Heart left ventricle (tissue), 16 donors: Measurements from ENCODE around the gene SPECC1. TPM values are rescaled to one million over a fixed set of nuclear protein-coding genes. Genes with fewer than 3 reads are reported as not detected.

ENCODE experiments used
- ATAC-seq, 4 donors: fragments of 200-7000 bp; cut with Tn5 transposase; one replicate each; pipeline ENCODE4 v1.9.1; 2020 to 2022; ENCODE audit warnings: moderate library complexity in 4 of 4, mild to moderate bottlenecking in 3 of 4, moderate number of reproducible peaks in 1 of 4
- DNase-seq, 5 donors: peaks; one replicate each; pipeline ENCODE4 v3.0.0-alpha.2; 2020
- H3K27ac ChIP-seq, 12 donors: fragments of 200-600 bp; sonication (generic) in 4 of 12; one replicate each; pipeline versions ENCODE4 v1.5.0 to v1.8.0; 2016 to 2022; ENCODE audit warnings: mild to moderate bottlenecking in 2 of 12
- H3K27me3 ChIP-seq, 9 donors: fragments of 200-600 bp; sonication (generic) in 2 of 9; one replicate each; pipeline versions ENCODE4 v1.5.1 to v1.8.0; 2016 to 2022; ENCODE audit warnings: mild to moderate bottlenecking in 3 of 9
- H3K36me3 ChIP-seq, 9 donors: fragments of 200-600 bp; sonication (generic) in 2 of 9; one replicate each; pipeline versions ENCODE4 v1.5.0 to v1.8.0; 2018 to 2022; ENCODE audit warnings: mild to moderate bottlenecking in 2 of 9
- H3K4me1 ChIP-seq, 12 donors: fragments of 200-600 bp; sonication (generic) in 4 of 12; one replicate each; pipeline versions ENCODE4 v1.5.0 to v1.8.0; 2016 to 2022; ENCODE audit warnings: mild to moderate bottlenecking in 3 of 12
- H3K4me3 ChIP-seq, 12 donors: fragments of 200-600 bp; sonication (generic) in 4 of 12; one replicate each; pipeline versions ENCODE4 v1.5.0 to v1.8.0; 2017 to 2022; ENCODE audit warnings: mild to moderate bottlenecking in 9 of 12, moderate library complexity in 4 of 12
- H3K9me3 ChIP-seq, 12 donors: fragments of 200-600 bp; sonication (generic) in 4 of 12; one replicate each; pipeline versions ENCODE4 v1.5.0 to v1.8.0; 2016 to 2022; ENCODE audit warnings: mild to moderate bottlenecking in 1 of 12
- POLR2A ChIP-seq, 2 donors: fragments of 450-650 bp; IDR thresholded peaks; one replicate each; pipeline ENCODE4 v1.6.1; 2017; ENCODE audit warnings: antibody characterized with exemption in 2 of 2, mild to moderate bottlenecking in 2 of 2, moderate library complexity in 2 of 2
- WGBS, 4 donors: extraction: QIAGEN DNeasy Blood & Tissue Kit in 2 of 4; methylation state at CpG; one replicate each; pipeline versions ENCODE4 v1.1.5 to v1.1.7; 2013 to 2018; 5-methylcytosine and 5-hydroxymethylcytosine counted together
- intact Hi-C, 10 donors: fragments of 100-400 bp; cut with DNase I; formaldehyde crosslinking; loops; one replicate each; pipeline versions ENCODE4 v1.11.1 to v1.14.2; 2022
- polyA plus RNA-seq, 2 donors: library from polyadenylated mRNA; stranded (reverse); fragments of 200-250 nt; gene quantifications; one replicate each; pipeline ENCODE4 v1.2.3, GENCODE V29; 2013
- total RNA-seq, 9 donors: library from RNA; depleted of rRNA in 2 of 9; stranded (reverse); fragments of >200 nt in 2 of 9; fragmentation: NEBNext Ultra II Directional in 3 of 9; extraction: Animal tissue kit (Norgen Biotek cat#: 25700) in 3 of 9; gene quantifications; one replicate each; pipeline versions ENCODE4 v1.1.0 to v1.2.4, GENCODE V29; 2016 to 2023
- TF ChIP-seq, protein P1 (sequence below), 12 donors: fragments of 200-600 bp; sonication (generic) in 4 of 12; IDR thresholded peaks; one replicate each; pipeline versions ENCODE4 v1.5.0 to v1.8.0; 2018 to 2022; ENCODE audit warnings: antibody characterized with exemption in 12 of 12, mild to moderate bottlenecking in 5 of 12
- donor health status: ischemic (EF 13 %, LVEDD 7.1; RV severe dilation, severe dysfunction).
- donor health status: healthy with polysubstance abuse.
- donor health status: DM: no; HTN: yes; CAD: no.
- donor health status: DM: no; HTN: no; CAD: no.
- donor health status: ischemic (EF 25% LVEDD 6.9; RV normal size, moderate dysfunction).
- donor health status: ischemic (EF 25% LVEDD 5.7; RV mildly dilated, moderate dysfunction).
- donor health status: healthy.
- donor health status: DM: yes; HTN: yes; CAD: no.
- donor health status: ischemic (EF 35%, LVEDD 5.7; RV mildly dilated, moderate dysfunction).
- donor health status: nonischemic (EF 11% LVEDD 7.7; RV severe dilation, severe dysfunction).
- donor health status: DM: yes; HTN: yes; CAD: no.
- donor health status: PGD.
- donor health status: ischemic (EF 29% LVEDD 5.4; RV normal size, mild dysfunction).
- donor health status: nonischemic (EF 23%, LVEDD 6.1; RV moderate dilation, normal function).

The SPECC1 gene
- total and polyA plus RNA-seq, 11 donors = 3.8 to 18.4 (median 10.6) TPM

DNA sequence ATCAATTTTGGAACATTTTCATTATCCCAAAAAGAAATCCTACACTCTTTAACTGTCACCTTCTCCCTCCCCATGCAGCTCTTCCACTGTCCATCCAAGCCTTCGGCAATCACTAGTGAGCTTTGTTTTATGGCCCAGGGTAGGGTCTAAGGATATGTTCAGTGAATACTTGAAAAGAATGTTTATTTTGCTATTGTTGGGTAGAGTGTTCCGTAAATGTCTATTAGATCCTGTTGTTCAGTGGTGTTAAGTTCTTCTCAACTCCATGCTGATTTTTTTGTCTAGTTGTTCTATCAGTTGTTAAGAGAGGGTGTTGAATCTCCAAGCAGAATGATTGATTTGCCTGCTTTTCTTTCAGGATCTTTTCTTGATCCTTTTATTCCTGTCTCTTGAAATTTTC is 29.9 kb downstream of the SPECC1 start:
- intact Hi-C loops = no loop called here
- WGBS, 4 donors = 91 to 94% (median 93%) methylated on average over 2 of the region's 2 CpGs
- H3K27me3 ChIP-seq = no peaks in the 10 kb centered on the region
- TF ChIP-seq POLR2A (IDR thresholded peaks at IDR 0.05) = no peak
- TF ChIP-seq, protein P1, sequence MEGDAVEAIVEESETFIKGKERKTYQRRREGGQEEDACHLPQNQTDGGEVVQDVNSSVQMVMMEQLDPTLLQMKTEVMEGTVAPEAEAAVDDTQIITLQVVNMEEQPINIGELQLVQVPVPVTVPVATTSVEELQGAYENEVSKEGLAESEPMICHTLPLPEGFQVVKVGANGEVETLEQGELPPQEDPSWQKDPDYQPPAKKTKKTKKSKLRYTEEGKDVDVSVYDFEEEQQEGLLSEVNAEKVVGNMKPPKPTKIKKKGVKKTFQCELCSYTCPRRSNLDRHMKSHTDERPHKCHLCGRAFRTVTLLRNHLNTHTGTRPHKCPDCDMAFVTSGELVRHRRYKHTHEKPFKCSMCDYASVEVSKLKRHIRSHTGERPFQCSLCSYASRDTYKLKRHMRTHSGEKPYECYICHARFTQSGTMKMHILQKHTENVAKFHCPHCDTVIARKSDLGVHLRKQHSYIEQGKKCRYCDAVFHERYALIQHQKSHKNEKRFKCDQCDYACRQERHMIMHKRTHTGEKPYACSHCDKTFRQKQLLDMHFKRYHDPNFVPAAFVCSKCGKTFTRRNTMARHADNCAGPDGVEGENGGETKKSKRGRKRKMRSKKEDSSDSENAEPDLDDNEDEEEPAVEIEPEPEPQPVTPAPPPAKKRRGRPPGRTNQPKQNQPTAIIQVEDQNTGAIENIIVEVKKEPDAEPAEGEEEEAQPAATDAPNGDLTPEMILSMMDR (IDR thresholded peaks at IDR 0.05) = no peak
- DNase-seq = no peak
- H3K36me3 ChIP-seq = no peaks in the 10 kb centered on the region
- H3K4me3 ChIP-seq = no peak overlapping the region
- no peak for ATAC-seq
- no peaks in the 10 kb centered on the region for H3K9me3 ChIP-seq
- H3K27ac ChIP-seq = no peak overlapping the region
- H3K4me1 ChIP-seq = peaks cover 0 to 7% (median 0%) of the 10 kb centered on the region in 12 donors

DNA sequence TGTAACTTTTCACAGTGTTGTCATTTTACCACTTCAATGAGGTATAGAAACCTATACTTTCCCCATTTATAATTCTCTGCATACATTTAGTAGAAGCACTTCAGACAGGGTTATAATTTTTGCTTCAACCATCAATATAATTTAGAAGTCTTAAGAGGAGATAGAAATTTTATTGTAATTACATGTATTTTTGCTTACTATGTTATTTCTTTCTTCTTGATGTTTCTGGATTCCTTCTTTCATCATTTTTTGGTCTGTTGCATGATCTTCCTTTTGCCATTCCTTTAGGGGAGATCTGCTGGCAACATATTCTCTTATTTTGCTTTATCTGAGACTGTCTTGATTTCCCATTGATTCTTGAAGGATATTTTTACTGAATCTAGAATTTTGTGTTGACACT is 31.1 kb downstream of the SPECC1 start:
- H3K9me3 ChIP-seq = no peaks in the 10 kb centered on the region
- H3K4me1 ChIP-seq = peaks cover 0 to 7% (median 0%) of the 10 kb centered on the region in 12 donors
- no peak for DNase-seq
- intact Hi-C loops = no loop called here
- TF ChIP-seq, protein P1 (IDR thresholded peaks at IDR 0.05) = no peak
- TF ChIP-seq POLR2A (IDR thresholded peaks at IDR 0.05) = no peak
- no peak overlapping the region for H3K27ac ChIP-seq
- ATAC-seq = no peak
- no peaks in the 10 kb centered on the region for H3K27me3 ChIP-seq
- H3K36me3 ChIP-seq = no peaks in the 10 kb centered on the region
- no peak overlapping the region for H3K4me3 ChIP-seq

DNA sequence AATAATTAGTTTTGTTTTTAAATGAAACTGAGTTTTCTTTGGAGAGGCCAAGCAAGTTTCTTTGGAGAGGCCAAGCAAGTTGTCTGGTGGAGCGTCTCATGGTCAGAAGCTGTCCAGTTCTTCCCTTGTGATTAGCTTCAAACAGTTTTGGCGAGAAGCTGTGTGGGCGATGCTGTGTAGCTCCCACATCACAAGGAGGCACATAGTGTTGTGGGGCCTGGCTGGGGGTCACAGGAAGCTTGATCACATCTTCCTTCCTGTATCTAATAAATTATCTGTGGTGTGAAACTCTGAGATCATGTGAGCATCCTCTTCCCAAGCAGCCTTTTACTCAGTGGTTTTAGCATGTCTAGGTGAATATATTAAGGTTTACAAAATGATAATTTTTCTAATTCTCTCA is 33.9 kb downstream of the SPECC1 start:
- WGBS, 4 donors = 89 to 93% (median 92%) methylated on average over 3 of the region's 3 CpGs
- no peak overlapping the region for H3K27ac ChIP-seq
- TF ChIP-seq POLR2A (IDR thresholded peaks at IDR 0.05) = no peak
- TF ChIP-seq, protein P1 (IDR thresholded peaks at IDR 0.05) = no peak
- peaks cover 0 to 7% (median 0%) of the 10 kb centered on the region in 12 donors for H3K4me1 ChIP-seq
- no peak overlapping the region for H3K4me3 ChIP-seq
- no peaks in the 10 kb centered on the region for H3K9me3 ChIP-seq
- H3K36me3 ChIP-seq = no peaks in the 10 kb centered on the region
- ATAC-seq (no peak), DNase-seq (no peak)
- H3K27me3 ChIP-seq = no peaks in the 10 kb centered on the region
- intact Hi-C loops = no loop called here

DNA sequence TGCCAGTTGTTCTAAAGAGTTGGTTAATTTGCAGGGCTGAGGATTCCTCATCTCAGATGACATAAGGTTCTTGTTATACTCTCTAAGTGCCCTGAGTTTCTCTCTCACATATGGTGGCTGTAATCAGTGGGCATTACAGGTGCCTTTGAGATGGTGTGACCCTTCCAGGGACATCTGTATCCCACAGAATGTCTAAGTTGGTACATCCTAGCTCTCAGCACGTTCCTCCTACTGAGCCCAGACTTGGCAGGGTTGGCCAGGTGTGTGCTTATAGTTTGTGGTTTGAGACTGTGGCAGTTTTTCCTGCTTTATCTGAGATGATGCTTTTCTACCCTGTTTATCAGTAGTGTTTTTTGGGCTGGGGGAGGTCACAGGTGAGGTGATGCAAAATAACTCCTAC is 36.3 kb downstream of the SPECC1 start:
- 50 to 70% (median 56%) methylated on average over 1 of the region's 1 CpG for WGBS, 4 donors
- no peak for ATAC-seq
- H3K36me3 ChIP-seq = no peaks in the 10 kb centered on the region
- no peaks in the 10 kb centered on the region for H3K27me3 ChIP-seq
- no peaks in the 10 kb centered on the region for H3K9me3 ChIP-seq
- no peak for TF ChIP-seq POLR2A (IDR thresholded peaks at IDR 0.05)
- TF ChIP-seq, protein P1 (IDR thresholded peaks at IDR 0.05) = no peak
- no peak overlapping the region for H3K4me3 ChIP-seq
- no peak overlapping the region for H3K27ac ChIP-seq
- no peak for DNase-seq
- H3K4me1 ChIP-seq = peaks cover 0 to 7% (median 0%) of the 10 kb centered on the region in 12 donors
- intact Hi-C loops = no loop called here
